ENCODE measurements around the gene UBE2F. TPM values are rescaled to one million over a fixed set of nuclear protein-coding genes. Genes with fewer than 3 reads are reported as not detected.

The UBE2F gene
- total and polyA plus RNA-seq, 2 experiments from 2014 or later = 52.8 to 66.7 TPM

DNA sequence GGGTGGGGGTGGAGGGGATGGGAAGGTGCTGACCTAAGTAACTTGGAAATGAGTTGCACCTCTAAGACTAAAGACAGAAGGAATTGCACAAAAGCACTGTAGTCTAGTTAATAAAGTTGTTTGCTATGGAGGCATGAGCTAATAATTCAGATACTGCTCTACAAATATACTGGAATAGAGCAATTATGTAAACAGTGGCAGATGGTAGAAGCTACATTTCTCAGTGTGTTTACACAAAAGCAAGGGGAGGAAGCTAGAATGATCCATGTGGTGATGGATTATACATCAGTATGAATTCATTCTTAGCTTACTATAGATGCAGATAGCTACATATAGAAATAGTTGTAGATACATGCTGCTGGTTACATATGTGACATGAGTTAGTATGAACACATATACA, 27.6 kb upstream of the UBE2F start:
- Histone ChIP-seq H3K4me1 (ENCODE audit: insufficient read depth) (no peaks in the 10 kb centered on the region), H3K9me2 (replicated peaks; ENCODE audit: insufficient read depth) (no peaks in the 10 kb centered on the region), H2AFZ (no peak overlapping the region), H3K9me3 (ENCODE audit: low read depth) (no peaks in the 10 kb centered on the region), H3K27me3 (no peaks in the 10 kb centered on the region), H3K4me3 (no peak overlapping the region), H4K20me1 (ENCODE audit: insufficient read depth, poor library complexity, severe bottlenecking) (no peaks in the 10 kb centered on the region), H3K4me2 (no peak overlapping the region), H3K27ac (no peak overlapping the region), H3K79me2 (no peaks in the 10 kb centered on the region), H3K36me3 (replicated peaks; ENCODE audit: insufficient read depth, low read depth) (no peaks in the 10 kb centered on the region)
- no peak for DNase-seq (ENCODE audit: low spot score)
- no peak for TF ChIP-seq EZH2 (IDR thresholded peaks at IDR 0.05; ENCODE audit: borderline replicate concordance)
- no peak for TF ChIP-seq CTCF (IDR thresholded peaks at IDR 0.05; ENCODE audit: poor library complexity)
- no peak for TF ChIP-seq EZH2phosphoT487 (IDR thresholded peaks at IDR 0.05; ENCODE audit: low read depth, severe bottlenecking, unreplicated experiment)

DNA sequence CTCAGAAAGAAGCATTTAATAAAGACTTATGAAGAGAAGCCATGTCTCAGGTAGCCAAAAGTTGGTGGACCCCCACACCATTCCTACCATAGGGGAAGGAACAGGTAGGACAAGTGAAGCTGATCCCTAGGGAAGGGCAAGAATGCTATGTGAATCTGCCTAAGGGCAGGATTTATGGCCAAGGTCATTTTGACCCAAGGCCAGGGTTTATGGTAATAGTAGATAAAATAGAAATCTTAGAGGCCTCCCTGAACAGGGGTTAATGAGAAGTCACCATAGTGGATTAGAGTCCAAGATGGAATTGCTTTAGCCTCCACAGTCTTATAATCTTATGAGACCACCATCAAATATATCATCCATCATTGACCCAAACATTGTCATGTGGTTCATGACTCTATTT, 26.0 kb upstream of the UBE2F start:
- Histone ChIP-seq H3K4me3 (no peak overlapping the region), H3K4me2 (no peak overlapping the region), H3K27me3 (no peaks in the 10 kb centered on the region), H3K9me2 (replicated peaks; ENCODE audit: insufficient read depth) (no peaks in the 10 kb centered on the region), H3K4me1 (ENCODE audit: insufficient read depth) (no peaks in the 10 kb centered on the region), H2AFZ (no peak overlapping the region), H4K20me1 (ENCODE audit: insufficient read depth, poor library complexity, severe bottlenecking) (no peaks in the 10 kb centered on the region), H3K9me3 (ENCODE audit: low read depth) (no peaks in the 10 kb centered on the region), H3K36me3 (replicated peaks; ENCODE audit: insufficient read depth, low read depth) (no peaks in the 10 kb centered on the region), H3K79me2 (no peaks in the 10 kb centered on the region), H3K27ac (no peak overlapping the region)
- no peak for TF ChIP-seq CTCF (IDR thresholded peaks at IDR 0.05; ENCODE audit: poor library complexity)
- no peak for TF ChIP-seq EZH2 (IDR thresholded peaks at IDR 0.05; ENCODE audit: borderline replicate concordance)
- no peak for TF ChIP-seq EZH2phosphoT487 (IDR thresholded peaks at IDR 0.05; ENCODE audit: low read depth, severe bottlenecking, unreplicated experiment)
- no peak for DNase-seq (ENCODE audit: low spot score)

DNA sequence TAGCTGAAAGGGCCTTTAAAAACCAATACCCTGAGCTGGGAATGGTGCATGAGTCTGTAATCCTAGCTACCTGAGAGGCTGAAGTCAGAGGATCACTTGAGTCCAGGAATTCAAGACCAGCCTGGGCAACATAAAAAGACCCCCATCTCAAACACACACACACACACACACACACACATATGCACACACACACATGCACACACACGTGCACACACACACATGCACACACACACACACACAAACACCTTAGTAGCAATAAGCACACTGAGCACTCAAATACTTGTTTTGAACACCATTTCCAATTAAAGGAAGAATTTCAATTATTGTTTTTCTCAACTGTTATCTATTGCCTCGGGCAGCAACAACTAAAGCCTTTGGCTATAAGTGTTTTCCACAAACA, 25.6 kb upstream of the UBE2F start:
- no peaks in the 10 kb centered on the region for H3K36me3 ChIP-seq (replicated peaks; ENCODE audit: insufficient read depth, low read depth)
- no peaks in the 10 kb centered on the region for H3K9me2 ChIP-seq (replicated peaks; ENCODE audit: insufficient read depth)
- no peaks in the 10 kb centered on the region for H3K27me3 ChIP-seq
- no peak overlapping the region for H3K4me3 ChIP-seq
- no peak overlapping the region for H3K4me2 ChIP-seq
- H4K20me1 ChIP-seq (ENCODE audit: insufficient read depth, poor library complexity, severe bottlenecking) = no peaks in the 10 kb centered on the region
- H2AFZ ChIP-seq = no peak overlapping the region
- 42% methylated on average over 2 of the region's 2 CpGs for WGBS (ENCODE audit: low lambda C conversion rate, missing lambda C conversion rate)
- no peak for TF ChIP-seq CTCF (IDR thresholded peaks at IDR 0.05; ENCODE audit: poor library complexity)
- no peak for TF ChIP-seq EZH2phosphoT487 (IDR thresholded peaks at IDR 0.05; ENCODE audit: low read depth, severe bottlenecking, unreplicated experiment)
- TF ChIP-seq EZH2 (IDR thresholded peaks at IDR 0.05; ENCODE audit: borderline replicate concordance) = no peak
- no peak for DNase-seq (ENCODE audit: low spot score)
- no peaks in the 10 kb centered on the region for H3K9me3 ChIP-seq (ENCODE audit: low read depth)
- no peak overlapping the region for H3K27ac ChIP-seq
- H3K4me1 ChIP-seq (ENCODE audit: insufficient read depth) = no peaks in the 10 kb centered on the region
- H3K79me2 ChIP-seq = no peaks in the 10 kb centered on the region

GRCh38 chr2:237942513-237942899, 24.3 kb upstream of the UBE2F start:
- Histone ChIP-seq H3K27ac (no peak overlapping the region), H3K9me2 (replicated peaks; ENCODE audit: insufficient read depth) (no peaks in the 10 kb centered on the region), H3K4me3 (no peak overlapping the region), H3K4me1 (ENCODE audit: insufficient read depth) (no peaks in the 10 kb centered on the region), H4K20me1 (ENCODE audit: insufficient read depth, poor library complexity, severe bottlenecking) (no peaks in the 10 kb centered on the region), H3K4me2 (no peak overlapping the region), H3K36me3 (replicated peaks; ENCODE audit: insufficient read depth, low read depth) (no peaks in the 10 kb centered on the region), H3K27me3 (no peaks in the 10 kb centered on the region), H2AFZ (no peak overlapping the region), H3K79me2 (no peaks in the 10 kb centered on the region), H3K9me3 (ENCODE audit: low read depth) (no peaks in the 10 kb centered on the region)
- TF ChIP-seq CTCF (IDR thresholded peaks at IDR 0.05; ENCODE audit: poor library complexity) (no peak), EZH2phosphoT487 (IDR thresholded peaks at IDR 0.05; ENCODE audit: low read depth, severe bottlenecking, unreplicated experiment) (no peak), EZH2 (IDR thresholded peaks at IDR 0.05; ENCODE audit: borderline replicate concordance) (no peak)
- DNase-seq (ENCODE audit: low spot score) = no peak
- 71% methylated on average over 3 of the region's 3 CpGs for WGBS (ENCODE audit: low lambda C conversion rate, missing lambda C conversion rate)
